ENCODE results near the gene ASTN1.
"Not testable (repeated sequence)": the region's sequence is repeated elsewhere in the genome, so short reads cannot be mapped to it uniquely, and the experiment has no call there.

ASTN1 gene

GRCh38 chr1:177103005-177103852 lies 61.3 kb downstream of the ASTN1 start:
- no peak for DNase-seq

DNA sequence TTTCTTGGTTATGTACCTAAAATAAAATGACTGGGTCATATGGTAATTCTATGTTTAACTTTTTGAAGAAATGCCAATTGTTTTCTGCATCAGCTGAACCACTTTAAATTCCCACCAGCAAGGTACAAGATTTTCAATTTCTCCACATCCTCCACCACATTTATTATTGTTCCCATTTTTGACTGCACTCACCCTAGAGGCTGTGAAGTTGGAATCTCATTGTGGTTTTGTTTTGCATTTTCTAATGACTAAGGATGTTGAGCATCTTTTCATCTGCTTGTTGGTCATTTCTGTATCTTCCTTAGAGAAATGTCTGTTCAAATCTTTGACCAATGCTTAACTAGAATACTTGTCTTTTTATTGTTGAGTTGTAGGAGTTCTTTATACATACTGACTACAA lies 72.5 kb downstream of the ASTN1 start:
- DNase-seq = peak; percentile 4

DNA sequence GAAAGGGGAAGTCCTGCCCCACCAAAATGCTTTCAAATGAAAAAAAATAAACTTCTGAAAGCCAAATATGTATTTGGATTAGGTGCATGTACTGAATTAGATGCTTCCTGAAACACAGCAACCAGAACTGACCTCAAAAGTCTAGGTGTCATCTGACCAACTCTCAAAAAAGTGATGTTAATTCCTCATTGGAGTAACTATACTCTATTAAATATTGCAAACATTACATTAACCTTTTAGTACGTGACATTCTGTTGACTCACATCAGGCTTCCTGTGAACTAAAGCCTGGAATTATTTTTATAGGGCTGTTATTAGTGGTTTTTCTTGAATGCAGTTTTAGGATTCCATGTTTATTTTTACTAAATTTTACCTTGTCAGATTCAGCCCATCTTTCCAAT lies 73.5 kb downstream of the ASTN1 start:
- no peak for DNase-seq

DNA sequence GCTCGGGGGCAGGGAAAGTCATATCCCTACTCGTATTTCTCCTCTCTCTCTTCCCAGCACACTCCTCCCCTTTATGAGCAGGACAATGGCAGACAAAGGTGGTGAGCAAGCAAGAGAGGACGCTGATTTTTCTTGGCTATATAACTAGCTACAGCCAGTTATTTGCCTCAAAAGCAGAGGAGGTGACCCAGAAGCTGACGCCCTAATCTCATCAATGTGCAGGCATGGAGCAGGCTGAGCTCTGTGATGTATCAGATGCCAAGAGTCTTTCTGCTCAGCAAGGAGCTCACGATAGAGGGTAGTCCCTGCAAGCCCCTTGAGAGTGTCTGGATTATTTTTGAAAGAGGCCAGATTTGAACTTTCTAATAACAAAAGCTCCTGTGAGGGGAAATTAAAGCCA lies 75.5 kb downstream of the ASTN1 start:
- no peak for DNase-seq

DNA sequence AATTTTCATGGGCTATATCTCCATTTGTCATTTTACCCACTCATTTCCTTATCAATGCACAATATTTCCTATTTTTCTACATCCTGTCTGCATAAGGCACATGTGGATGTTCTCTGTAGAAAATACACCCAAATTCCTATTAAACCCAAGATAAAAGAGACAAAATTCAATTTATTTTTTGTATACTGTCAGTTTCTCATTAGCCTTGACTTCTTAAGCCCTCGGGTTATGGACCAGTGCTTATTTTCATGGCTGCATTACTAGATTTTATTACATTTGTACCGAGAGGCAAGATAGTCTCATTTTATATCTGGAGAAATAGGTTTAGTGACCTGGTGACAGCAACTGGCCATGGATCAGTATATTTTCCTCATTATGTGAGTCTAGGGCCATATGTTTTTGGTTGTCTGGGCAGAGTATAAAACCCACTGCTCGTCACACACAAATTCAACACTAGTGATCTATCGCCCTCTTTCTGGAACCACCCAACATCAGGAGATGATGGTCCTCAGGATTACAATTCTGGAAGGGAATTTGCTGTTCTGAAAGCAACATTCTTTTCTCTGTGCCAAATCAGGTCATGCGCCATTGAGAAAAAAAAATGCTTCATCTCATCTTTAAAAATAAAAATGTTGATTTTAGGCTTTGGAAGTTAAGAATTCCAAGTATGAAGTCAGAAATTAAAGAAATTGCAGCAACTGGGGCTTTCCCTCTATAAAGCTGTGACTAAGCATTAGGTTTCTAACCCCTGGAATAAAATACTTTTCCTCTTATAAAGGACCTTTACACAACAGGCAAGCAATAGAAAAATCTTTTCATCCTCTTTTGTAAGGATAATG lies 81.4 kb downstream of the ASTN1 start:
- peak; percentile 78 for DNase-seq

- no peak for DNase-seq
Observed at GRCh38 chr1:177080564-177080963, 83.9 kb downstream of the ASTN1 start.

DNA sequence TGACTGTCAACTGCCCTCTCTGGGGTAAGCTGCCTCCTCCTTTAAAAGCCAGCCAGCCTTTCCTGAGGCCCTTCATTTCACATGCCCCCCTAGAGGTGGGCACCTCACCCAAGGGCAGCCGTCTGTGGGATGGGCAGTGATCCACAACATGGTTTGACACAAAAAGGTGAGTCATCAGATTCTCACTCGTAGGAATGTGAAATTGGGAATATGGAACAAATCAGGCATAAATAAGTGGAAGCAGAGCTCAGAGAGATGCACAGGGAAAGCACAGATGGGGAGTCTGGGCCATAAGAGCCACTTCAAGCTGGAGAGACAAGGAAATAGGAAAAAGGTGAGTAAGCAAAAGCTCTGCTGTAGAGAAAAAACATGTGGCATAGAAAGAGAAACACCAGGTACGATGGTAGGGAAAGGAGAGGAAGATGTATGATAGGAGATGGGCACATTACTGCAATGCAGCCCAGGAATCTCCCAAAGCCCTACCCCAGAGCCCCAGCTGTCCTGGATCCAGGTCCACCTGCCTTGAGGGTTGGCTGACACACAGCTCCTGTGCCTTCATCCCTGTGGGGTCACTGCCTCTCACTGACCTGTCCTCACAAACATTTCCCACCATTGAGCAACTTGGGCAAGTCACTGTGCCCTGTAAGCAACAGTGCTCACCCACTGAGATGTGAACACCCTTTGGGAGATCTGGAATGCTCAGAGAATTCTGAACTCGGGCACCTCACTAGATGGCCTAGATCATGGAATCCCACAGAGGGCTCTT lies 86.6 kb downstream of the ASTN1 start:
- DNase-seq = peak; percentile 78

GRCh38 chr1:177077006-177077405 lies 87.5 kb downstream of the ASTN1 start:
- DNase-seq = no peak

GRCh38 chr1:177074811-177075210 lies 89.7 kb downstream of the ASTN1 start:
- not testable (repeated sequence) for DNase-seq

DNA sequence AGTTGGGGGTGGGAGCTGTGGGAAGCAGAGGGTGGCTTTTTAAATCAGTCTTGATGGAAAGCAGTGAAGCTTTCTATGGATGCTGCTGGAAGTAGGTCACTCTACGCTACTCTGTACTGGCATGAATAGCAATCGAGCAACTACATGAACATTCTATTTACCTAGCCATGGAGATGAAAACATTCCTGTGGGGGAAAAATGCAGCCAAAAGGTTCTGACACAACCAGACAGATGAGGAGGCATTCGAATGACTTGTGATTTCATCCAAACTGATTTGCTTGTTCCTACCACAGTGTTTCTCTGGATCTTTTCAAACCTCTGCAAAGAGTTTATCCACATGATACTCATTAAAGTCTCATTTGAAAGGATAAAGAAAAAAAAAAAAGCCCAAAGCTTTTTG lies 95.0 kb downstream of the ASTN1 start:
- DNase-seq = peak; percentile 21

GRCh38 chr1:177067752-177068410 lies 96.6 kb downstream of the ASTN1 start:
- DNase-seq = no peak

DNA sequence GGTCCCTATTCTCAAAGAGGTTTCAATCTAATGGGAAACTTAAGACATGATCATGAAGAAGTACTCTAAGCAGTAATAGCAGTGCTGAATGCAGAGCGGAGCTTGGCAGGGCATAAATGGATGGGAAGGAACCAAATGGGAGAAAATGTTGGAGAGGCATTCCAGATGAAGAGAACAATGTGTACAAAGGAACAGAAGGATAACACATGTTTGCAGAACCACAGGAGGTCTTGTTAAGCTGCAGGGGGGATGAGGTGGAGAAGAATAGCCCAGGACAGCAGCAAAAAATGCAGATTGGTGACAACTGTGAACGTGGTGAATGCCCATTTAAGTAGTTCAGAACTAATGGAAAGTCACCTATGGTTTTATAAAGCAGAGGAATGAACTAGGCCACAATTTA lies 99.1 kb downstream of the ASTN1 start:
- no peak for DNase-seq

GRCh38 chr1:177063648-177064047 lies 100.9 kb downstream of the ASTN1 start:
- no peak for DNase-seq

- DNase-seq = no peak
Observed at GRCh38 chr1:177054542-177054941, 110.0 kb downstream of the ASTN1 start.

- no peak for DNase-seq
Observed at GRCh38 chr1:177053648-177054047, 110.9 kb downstream of the ASTN1 start.

- no peak for DNase-seq
Observed at GRCh38 chr1:177048314-177049069, 116.0 kb downstream of the ASTN1 start.

GRCh38 chr1:177045151-177045550 lies 119.4 kb downstream of the ASTN1 start:
- no peak for DNase-seq

- DNase-seq = no peak
Observed at GRCh38 chr1:177044390-177044789, 120.1 kb downstream of the ASTN1 start.

DNA sequence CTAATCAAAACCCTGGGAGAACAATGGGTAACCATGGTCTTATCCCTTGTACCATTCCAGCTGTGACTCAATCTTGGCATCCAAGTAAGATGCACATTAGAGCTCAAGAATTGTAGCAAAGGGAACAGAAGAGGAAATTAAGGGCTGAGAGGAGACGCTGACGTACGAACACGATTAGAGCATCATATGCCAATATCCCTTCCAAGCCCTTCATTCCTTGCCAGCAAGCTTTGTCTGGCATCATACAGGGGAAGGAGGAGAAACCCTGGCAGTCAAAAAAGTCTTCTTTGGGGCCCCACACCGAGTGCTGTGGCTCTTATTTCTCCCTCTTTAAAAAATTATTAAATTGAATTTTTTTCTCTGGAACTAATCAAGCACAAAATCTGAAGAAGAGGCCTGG lies 120.9 kb downstream of the ASTN1 start:
- no peak for DNase-seq

GRCh38 chr1:177035586-177035985 lies 128.9 kb downstream of the ASTN1 start:
- no peak for DNase-seq

GRCh38 chr1:177033628-177034027 lies 130.9 kb downstream of the ASTN1 start:
- DNase-seq = no peak

- no peak for DNase-seq
Observed at GRCh38 chr1:177032434-177032833, 132.1 kb downstream of the ASTN1 start.

Measured in kidney glomerular epithelial cell (primary cell).